TTC549 (cell line): ENCODE data around the gene CANT1.

ENCODE experiments used
- FAIRE-seq: peaks from 2 replicates; lab custom pipeline; 2012; peaks lifted over from hg19 to GRCh38; lab: Jason Lieb, UNC

The CANT1 gene

DNA sequence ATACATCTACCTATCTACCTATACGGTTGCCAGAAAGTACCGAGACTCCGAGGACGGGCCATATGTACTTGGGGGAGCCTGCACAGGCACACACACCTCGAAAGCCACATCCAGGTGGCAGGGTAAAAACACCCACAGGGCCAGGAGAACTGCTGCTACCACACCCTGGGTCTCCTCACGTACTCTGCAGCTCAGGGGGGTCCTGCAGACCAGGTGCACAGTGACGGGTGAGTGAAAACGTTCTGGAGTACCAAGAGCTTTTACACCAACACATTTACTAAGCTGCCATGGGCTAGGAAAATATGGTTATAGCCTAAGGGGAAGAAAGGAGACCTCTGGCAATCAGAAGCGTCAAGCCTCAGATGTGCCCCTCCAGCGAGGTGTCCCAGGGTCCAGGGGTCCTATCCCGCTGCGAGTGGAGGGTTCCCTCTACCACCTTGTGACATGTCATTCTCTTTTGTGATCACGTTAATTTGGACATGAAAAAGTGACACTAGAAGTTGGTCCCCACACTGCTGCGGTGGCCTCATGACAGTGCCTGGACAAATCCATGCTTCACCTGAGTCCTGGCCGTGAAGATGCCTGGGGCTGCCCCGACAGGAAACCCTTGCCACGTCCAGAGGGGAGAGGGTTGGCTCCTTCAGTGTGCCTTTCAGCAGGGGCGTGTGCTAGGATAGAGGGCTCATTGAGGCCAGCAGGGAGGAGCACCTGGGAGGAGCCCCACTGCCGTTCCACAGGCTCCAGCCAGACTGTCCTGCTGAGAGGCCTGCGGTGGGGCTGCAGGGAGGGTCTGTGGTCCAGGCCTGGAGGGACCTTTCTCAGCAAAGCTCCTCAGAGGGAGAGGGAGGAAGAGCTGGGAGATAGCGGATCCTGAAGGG is 1.8 kb downstream of the CANT1 start:
- no peak for FAIRE-seq

DNA sequence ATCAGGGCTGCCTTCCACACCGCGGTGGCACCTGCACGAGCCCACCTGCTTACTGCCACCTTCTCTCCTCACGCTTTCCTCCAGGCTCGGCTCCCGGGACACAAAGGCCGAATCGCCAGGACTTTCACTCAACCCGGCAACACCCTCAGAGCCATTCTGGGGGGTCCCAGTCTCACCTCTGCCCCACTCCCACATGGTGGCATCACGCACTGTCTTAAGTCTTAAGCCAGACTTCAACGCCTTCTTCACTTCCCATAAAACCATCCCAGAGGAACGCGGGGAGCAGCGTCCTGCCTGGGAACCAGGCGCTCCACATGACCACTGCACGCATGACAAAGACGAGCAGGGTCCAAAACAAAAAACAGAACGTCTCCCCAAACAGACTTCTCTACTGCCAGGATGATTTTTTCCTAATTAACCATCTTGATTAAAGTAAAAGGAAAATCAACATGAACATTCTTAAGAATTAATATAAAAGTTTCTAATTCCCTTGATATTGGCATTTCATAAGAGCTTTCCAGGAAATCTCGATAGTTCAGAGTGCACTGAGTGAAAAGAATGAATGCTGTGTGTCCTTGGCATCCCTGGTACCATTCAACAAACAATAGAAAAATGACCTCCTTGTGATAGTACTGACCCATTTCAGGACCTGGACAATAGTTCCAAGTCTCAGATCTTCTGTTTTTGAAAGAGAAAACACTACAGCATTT is 2.6 kb downstream of the CANT1 start:
- FAIRE-seq, result no peak

DNA sequence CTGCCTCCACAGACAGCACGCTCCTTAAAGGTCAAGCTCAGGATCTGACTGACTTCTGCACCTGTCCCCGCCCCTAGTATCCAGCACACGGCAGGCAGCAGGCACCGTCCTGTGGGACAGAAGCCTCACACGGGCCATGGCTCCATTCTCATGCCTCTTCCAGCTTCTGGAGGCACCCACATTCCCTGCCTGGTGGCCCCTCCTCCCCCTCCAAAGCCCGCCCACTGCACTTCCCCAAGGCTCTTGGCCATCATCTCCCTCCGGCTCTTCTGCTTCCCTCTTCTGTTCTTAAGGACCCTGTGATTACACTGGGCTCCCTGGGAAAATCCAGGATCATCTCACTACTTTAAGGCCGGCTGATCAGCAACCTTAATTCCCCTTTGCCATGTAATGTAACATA is 3.5 kb downstream of the CANT1 start:
- FAIRE-seq, result no peak

DNA sequence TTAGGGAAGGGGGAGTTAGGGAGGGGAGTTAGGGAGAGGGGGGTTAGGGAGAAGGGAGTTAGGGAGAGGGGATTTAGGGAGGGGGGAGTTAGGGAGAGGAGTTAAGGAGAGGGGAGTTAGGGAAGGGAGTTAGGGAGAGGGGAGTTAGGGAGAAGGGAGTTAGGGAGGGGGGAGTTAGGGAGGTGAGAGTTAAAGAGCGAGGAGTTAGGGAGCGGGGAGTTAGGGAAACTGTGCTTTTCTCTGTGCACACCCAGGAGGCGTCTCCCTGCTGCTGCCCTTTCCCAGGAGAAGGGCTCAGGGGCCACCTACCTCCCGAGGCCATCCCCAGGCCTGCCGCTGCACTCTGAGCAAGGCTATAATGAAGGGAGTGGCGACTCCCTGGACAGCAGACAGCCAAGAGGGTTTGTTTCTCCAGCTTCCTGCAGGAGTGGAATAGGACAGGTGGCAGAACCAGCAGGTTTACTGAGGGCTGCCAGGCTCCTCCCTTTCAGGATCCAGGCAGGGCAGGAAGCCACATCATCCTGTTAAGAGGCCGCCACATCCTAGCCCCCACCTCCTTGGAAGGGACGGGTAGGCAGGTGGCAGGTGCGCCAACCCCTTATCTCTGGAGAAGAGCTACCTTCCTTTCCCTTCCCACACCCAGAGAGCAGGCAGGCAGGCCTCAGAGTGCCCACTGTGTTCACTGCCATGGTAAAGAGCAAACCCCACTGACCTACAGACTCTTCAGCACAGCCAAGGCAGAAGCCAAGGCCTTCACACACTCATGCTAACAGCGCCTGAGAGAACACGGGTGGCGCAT is 4.3 kb downstream of the CANT1 start:
- no peak for FAIRE-seq

DNA sequence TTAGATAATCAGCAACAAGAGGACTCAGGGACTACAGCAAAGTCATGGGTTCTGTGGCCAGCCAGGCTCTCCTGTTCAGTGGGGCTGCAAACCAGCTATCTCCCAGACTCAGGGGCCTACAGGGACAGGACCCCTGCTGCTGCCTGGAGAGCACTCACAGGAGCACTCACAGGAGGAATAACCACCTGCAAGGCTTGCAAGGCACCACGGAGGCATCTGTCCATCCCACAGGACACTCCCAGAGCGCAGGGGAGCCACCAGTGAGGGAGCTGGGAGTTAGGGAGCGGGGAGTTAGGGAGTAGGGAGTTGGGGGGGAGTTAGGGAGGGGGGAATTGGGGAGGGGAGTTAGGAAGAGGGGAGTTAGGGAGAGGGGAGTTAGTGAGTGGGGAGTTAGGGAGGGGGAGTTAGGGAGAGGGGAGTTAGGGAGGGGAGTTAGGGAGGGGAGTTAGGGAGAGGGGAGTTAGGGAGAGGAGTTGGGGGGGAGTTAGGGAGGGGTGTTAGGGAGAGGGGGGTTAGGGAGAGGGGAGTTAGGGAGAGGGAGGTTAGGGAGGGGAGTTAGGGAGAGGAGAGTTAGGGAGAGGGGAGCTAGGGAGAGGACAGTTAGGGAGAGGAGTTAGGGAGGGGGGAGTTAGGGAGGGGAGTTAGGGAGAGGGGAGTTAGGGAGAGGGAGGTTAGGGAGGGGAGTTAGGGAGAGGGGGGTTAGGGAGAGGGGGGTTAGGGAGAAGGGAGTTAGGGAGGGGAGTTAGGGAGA is 5.7 kb downstream of the CANT1 start:
- FAIRE-seq, result no peak

DNA sequence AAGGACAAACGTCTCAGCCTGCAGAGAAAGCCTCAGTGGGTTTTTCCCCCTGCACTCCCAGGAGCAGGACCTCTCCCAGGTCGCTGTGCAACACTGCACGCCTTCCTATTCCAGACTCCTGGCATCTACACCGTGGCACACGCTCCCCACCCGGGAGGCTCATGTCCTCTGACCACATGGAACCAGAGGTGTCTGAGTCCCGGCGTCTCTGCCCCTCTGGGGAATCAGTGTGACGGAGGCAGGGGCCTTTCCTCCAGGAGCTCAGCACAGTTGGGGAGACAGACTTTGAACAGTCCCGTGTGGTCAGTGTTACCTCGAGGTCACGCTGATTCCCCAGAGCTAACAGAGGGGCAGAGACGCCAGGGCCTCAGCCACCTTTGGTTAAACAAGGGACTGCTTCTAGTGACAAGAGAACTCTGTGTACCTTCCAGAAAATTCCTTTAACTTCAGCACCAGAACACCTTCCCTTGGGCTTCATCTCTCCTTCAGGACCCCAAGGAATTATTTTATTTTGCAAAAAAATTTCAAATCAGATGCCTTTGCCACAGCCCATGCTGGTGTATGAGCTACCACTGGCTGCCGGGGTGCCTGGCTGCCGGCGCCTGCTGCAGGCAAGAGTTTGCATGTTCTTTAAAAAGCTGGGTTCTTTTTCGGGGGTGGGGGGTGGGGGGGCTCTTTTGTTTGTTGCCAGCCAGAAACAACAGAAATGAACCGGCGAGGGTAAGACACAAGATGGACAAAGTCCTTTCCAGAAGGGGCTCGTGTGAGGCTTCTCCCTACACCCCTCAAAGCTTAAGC is 6.6 kb downstream of the CANT1 start:
- FAIRE-seq, result no peak

DNA sequence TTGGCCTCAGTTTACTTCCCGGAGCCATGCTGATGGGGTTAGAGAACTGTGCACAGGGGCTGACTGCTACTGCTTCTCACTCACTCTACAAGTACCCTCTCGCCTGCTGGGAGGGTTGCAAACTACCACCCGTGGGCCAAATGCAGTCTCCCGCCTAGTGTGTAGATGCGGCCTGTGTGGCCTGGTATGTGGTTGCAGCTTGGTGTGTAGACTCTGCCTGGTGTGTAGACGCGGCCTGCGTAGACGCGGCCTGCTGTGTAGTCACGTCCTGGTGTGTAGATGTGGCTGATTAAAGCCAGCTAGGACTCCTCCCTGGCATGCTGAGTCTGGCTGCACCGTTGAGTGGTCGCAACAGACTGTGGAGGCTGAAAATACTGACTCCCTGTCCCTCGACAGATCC is 7.3 kb downstream of the CANT1 start:
- FAIRE-seq, result no peak

DNA sequence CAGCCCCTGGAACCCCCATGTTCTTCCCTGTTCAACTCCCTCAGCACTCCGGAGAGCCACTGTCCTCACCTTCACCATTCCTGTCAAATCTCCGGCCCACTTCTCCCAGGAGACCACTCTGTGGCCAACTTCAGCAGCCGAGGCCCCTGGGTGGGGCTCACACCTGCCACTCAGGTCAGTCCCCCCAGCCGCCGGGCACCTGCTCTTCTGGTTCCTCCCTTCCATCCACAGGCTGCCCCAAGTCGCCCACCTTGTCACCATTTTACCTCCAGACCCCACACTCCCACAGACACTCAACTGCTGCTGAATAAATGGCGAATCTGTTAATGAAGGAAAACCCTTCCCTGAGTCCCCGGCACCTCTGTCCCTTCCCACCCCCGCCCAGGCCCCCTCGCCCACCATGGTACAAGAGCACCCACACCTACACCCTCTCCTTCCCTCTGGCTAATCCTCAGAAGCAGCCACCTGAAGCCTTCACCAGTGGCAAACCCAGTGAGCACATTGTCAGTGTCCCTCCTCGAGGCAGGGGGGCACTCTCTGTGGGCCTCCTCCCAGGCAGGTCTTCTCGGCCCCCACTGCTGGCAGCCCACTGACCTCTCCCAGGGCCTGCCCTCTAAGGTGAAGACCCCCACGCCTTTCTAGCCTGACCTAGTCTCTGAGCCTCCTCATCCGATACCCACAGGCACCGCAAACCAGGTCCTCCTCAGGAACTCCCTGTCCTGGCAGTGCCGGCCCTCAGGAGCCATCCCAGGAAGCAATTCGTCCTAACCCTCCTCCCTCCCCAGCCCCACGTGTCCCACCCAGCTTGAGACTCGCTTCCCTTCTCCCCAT is 8.2 kb downstream of the CANT1 start:
- no peak for FAIRE-seq

DNA sequence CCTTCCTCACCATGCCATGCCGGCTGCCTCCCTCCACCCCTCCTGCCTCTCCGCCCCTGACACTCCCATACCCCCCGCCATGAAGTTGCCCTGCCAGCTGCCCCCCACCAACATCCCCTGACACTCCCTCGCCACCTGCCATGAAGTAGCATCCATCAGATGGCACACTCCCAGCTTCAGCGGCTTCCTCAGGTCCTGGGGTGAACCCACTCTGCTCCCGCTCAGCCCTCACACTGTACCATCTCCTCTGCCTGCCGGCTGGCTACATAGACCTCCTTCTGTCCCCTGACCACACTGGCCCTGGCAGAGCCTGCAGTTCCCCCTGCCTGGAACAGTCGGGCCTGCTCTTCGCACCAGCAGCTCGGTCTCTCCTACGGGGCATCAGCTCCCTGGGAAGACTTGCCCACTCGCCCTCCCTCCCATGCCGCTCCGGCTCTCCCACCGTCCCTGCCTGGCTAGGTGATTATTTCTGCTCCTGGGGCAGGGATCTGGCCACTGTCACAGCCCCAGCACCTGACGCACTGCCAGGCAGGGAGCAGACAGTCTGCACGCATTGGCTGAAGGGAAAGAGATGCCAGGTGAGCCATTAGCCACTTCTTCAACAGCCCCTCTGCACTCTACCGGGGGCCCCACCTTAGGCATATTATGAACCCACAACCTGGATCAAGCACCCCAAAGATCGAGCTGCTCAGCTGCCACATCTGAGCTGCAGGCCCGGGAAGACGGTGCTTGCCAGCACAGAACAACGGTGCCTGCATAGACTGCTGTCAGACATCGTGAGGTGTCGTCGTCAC is 9.0 kb downstream of the CANT1 start:
- FAIRE-seq, result no peak

DNA sequence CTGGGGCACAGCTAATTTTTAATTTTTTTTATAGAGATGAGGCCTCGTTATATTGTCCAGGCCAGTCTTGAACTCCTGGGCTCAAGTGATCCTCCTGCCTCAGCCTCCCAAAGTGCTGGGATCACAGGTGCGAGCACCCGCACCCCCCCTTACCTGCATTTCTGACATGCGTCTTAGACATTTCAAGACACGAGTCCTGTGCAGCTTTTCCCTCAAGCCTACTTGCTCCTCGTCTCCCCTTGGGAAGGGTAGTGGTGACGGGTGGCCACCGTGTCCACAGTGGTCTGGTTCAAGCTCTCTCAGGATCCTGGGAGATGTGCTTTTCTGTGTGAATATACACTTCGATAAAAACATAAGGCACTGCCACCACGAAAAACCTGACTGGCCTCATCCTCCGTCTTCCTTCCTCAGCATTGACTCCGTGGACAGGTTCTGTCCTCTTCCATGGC is 9.6 kb downstream of the CANT1 start:
- FAIRE-seq, result no peak

DNA sequence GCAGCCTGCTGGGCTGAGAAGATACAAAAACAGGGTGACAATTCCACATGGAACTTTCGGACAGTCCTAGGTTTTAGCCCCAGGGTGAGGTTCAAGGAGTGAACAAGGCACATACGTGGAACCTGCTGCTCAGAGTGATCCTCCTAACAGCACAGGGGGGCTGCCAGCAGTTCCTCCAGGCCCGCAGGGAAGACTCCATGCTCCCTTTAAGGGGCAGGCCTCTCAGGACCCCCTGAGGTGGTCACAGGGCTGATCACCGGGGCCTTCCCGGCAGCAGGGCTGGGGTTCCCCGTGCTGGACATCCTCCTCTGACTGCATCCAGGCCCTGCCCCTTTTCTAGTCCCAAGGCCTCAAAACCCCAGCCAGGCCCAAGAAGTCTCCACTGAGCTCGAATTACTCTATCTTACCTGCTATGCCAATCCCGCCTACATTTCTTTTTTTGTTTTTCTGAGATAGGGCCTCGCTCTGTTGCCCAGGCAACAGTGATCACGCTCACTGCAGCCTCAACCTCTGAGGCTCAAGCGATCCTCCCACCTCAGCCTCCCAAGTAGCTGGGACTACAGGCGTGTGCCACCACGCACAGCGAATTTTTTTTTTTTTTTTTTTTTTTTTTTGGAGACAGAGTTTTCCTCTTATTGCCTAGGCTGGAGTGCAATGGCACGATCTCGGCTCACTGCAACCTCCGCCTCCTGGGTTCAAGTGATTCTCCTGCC is 10.4 kb downstream of the CANT1 start:
- no peak for FAIRE-seq

DNA sequence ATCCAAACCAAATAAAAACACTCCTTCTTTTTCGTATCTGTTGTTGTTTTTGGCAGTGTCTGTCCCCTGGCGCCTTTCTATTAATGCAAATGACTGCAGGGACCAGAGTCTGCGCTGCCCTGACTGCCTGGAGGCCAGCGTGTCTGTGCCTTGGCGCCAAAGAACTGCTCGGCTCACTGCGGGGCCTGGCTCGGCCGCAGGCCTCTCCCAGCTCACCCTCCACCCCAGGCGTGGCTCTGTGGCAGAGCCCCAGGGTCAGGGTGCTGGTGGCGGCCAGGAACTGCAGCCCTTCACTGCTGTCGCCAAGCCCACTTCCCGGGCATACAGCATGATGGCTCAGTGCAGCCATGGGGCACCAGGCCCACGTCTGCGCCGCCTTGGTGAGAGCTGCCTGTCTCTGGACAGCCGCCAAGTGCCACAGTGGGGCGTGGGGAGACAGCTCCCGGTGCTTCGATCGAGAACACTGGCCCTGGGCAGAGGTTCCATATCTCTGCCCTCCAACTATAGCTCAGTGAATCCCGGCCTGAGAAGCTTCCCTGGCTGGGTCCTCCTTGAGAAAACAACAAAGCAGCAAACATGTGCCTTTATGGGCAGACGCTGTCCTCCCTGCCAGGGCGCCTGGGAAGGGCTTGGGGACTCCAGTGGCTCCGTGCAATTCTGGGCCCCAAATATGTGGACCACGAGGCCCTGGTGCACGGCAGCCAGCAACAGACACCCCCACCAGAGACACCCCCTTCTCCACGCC is 11.1 kb downstream of the CANT1 start:
- FAIRE-seq, result no peak

DNA sequence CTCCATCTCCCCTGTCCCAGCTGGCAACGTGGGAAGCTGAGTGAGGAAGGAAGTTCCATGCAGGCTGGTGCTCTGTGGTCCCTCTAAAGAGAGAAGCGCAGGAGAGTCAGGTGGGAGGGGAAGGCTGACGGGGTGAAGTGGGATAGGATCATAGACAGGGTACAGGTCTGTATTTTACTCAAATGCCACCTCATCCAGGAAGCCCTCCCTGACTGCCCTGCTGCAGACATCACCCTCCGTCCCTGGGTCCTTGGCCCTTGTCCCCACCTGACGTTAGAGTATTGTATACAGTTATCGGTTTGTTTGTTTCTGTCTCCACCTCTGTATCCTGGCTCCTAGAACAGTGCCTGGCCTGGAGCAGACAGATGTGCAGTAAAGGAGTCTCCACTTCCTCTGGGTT is 11.7 kb downstream of the CANT1 start:
- no peak for FAIRE-seq

DNA sequence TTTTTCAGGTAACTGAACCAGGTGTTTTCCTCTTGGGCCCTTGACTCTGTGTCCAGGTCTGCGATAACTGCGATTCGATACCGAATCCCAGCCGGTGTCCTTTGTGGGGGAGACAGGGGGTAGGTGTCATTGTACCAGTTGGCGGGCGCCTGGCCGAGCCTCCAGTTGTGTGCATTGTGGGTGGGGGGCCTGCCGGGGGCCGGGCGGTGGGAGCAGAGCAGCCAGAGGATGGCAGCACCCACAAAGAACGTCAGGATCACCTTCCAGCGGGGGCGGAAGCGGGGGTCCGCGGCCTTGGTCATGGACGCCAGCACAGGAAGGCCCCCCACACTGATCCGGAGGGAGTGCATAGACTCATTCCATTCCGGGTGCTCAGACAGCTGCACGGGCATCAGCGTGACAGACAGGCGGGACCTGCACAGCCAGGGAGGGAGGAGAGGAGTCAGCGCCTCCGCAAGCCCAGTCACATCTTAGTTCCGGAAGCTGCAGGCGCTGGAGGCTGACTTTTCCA is 12.3 kb downstream of the CANT1 start:
- no peak for FAIRE-seq

DNA sequence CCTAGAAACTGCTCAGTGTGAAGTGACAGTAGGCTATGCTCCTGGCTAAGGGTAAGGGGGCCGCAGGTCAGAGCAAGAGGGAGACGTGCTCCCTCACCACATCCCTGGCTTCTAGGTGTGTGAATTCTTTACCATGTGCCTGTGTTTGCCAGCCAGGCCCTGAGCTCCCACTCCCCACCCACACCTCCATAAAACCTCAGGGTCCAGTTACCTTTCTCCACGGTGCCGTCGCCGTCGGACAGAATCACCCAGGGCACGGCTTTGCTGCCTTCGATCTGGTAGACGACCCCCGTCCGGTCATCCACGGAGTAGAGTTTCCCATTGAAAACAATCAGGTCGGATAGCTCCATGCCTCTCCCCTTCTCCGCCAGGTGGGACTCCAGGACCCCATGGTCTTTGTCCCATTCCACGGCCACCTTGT is 12.8 kb downstream of the CANT1 start:
- no peak for FAIRE-seq

DNA sequence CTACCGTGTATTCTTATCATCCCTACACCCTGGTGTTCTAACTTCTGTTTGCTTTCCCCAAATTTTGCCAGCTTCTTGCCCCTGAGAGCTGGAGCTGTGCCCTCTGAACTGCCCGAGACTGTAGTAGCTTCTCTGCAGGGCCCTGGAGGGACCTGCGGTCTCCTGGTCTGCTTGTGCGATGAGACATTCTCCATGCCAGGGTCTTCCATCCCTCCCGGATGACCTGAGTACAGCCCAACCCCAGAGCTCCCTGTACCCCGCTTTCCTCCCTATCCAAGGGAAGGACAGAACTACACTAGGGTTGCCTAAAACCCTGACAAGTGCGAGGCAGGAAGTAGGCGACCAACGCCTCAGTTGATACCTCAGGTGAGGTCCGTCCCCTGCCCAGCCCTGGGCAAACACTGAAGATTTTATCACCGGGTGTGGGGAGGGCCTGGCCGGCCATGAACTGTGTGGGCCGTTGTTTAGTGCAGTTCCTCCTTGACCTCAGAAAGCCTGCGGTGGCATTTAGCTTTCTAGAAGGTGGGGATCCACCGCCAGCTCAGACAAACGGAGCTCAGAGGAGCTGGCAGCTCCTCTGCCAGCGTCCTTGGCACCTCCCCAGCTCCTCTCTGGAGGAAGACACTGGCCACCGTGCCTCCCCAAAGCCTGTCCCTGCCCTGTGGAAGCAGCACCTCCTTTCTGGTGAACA is 13.7 kb downstream of the CANT1 start:
- FAIRE-seq, result no peak
